ENCODE results near the gene TPBG.

The TPBG gene

GRCh38 chr6:82372656-82373055, 9.0 kb downstream of the TPBG start:
- no peak overlapping the region for H3K27ac ChIP-seq (ENCODE audit: low read depth, low read length)
- no peak overlapping the region for H3K4me2 ChIP-seq (ENCODE audit: low read length)
- H3F3A ChIP-seq (ENCODE audit: control insufficient read depth, insufficient read depth): no peaks in the 10 kb centered on the region
- H3K4me3 ChIP-seq (ENCODE audit: low read length): no peak overlapping the region
- H3K9me3 ChIP-seq (ENCODE audit: control insufficient read depth, insufficient read depth, low read length): no peaks in the 10 kb centered on the region
- H3K79me2 ChIP-seq (ENCODE audit: control insufficient read depth, low read length): no peaks in the 10 kb centered on the region
- no peaks in the 10 kb centered on the region for H4K20me1 ChIP-seq (ENCODE audit: control insufficient read depth, insufficient read depth, low read depth, low read length)
- H3K4me1 ChIP-seq (ENCODE audit: control insufficient read depth, low read length): no peaks in the 10 kb centered on the region
- no peaks in the 10 kb centered on the region for H3K9me2 ChIP-seq (replicated peaks; ENCODE audit: control insufficient read depth, low read length)
- no peaks in the 10 kb centered on the region for H3K36me3 ChIP-seq (ENCODE audit: control insufficient read depth, low read length)
- no peak for TF ChIP-seq EZH2phosphoT487 (IDR thresholded peaks at IDR 0.05; ENCODE audit: borderline replicate concordance, low read length)
- no peak for TF ChIP-seq CTCF (IDR thresholded peaks at IDR 0.05; ENCODE audit: low read depth, low read length, poor library complexity, severe bottlenecking)
- no peaks in the 10 kb centered on the region for H3K27me3 ChIP-seq (ENCODE audit: control insufficient read depth, low read length)

- no peak for TF ChIP-seq CTCF (IDR thresholded peaks at IDR 0.05; ENCODE audit: low read depth, low read length, poor library complexity, severe bottlenecking)
- H3K27ac ChIP-seq (ENCODE audit: low read depth, low read length): no peak overlapping the region
- no peak overlapping the region for H3K4me3 ChIP-seq (ENCODE audit: low read length)
- no peaks in the 10 kb centered on the region for H3F3A ChIP-seq (ENCODE audit: control insufficient read depth, insufficient read depth)
- no peaks in the 10 kb centered on the region for H3K4me1 ChIP-seq (ENCODE audit: control insufficient read depth, low read length)
- no peaks in the 10 kb centered on the region for H4K20me1 ChIP-seq (ENCODE audit: control insufficient read depth, insufficient read depth, low read depth, low read length)
- no peaks in the 10 kb centered on the region for H3K9me2 ChIP-seq (replicated peaks; ENCODE audit: control insufficient read depth, low read length)
- H3K4me2 ChIP-seq (ENCODE audit: low read length): no peak overlapping the region
- no peaks in the 10 kb centered on the region for H3K79me2 ChIP-seq (ENCODE audit: control insufficient read depth, low read length)
- H3K36me3 ChIP-seq (ENCODE audit: control insufficient read depth, low read length): no peaks in the 10 kb centered on the region
- no peaks in the 10 kb centered on the region for H3K9me3 ChIP-seq (ENCODE audit: control insufficient read depth, insufficient read depth, low read length)
- no peaks in the 10 kb centered on the region for H3K27me3 ChIP-seq (ENCODE audit: control insufficient read depth, low read length)
Observed at GRCh38 chr6:82374516-82374915, 10.9 kb downstream of the TPBG start.

GRCh38 chr6:82376636-82377035, 13.0 kb downstream of the TPBG start:
- H3K4me3 ChIP-seq (ENCODE audit: low read length): no peak overlapping the region
- no peak for TF ChIP-seq EZH2phosphoT487 (IDR thresholded peaks at IDR 0.05; ENCODE audit: borderline replicate concordance, low read length)
- no peak for TF ChIP-seq CTCF (IDR thresholded peaks at IDR 0.05; ENCODE audit: low read depth, low read length, poor library complexity, severe bottlenecking)
- H4K20me1 ChIP-seq (ENCODE audit: control insufficient read depth, insufficient read depth, low read depth, low read length): no peaks in the 10 kb centered on the region
- H3K9me3 ChIP-seq (ENCODE audit: control insufficient read depth, insufficient read depth, low read length): no peaks in the 10 kb centered on the region
- H3K9me2 ChIP-seq (replicated peaks; ENCODE audit: control insufficient read depth, low read length): no peaks in the 10 kb centered on the region
- no peaks in the 10 kb centered on the region for H3F3A ChIP-seq (ENCODE audit: control insufficient read depth, insufficient read depth)
- H3K4me2 ChIP-seq (ENCODE audit: low read length): no peak overlapping the region
- no peak overlapping the region for H3K27ac ChIP-seq (ENCODE audit: low read depth, low read length)
- H3K79me2 ChIP-seq (ENCODE audit: control insufficient read depth, low read length): no peaks in the 10 kb centered on the region
- H3K36me3 ChIP-seq (ENCODE audit: control insufficient read depth, low read length): no peaks in the 10 kb centered on the region
- H3K27me3 ChIP-seq (ENCODE audit: control insufficient read depth, low read length): no peaks in the 10 kb centered on the region
- H3K4me1 ChIP-seq (ENCODE audit: control insufficient read depth, low read length): peaks cover 12% of the 10 kb centered on the region

Data from DOHH2 (cell line).